Measurements from ENCODE around the gene COX6A2.

GRCh38 chr16:31439519-31439918, 11.4 kb upstream of the COX6A2 start:
- TF ChIP-seq CTCF (IDR thresholded peaks at IDR 0.05) = no peak
- no peak for TF ChIP-seq POLR2A (IDR thresholded peaks at IDR 0.05)

Data from gastroesophageal sphincter (tissue), 3 donors.